Ishikawa (cell line): Measurements from ENCODE around the gene WWC1.

Source experiments
- CEBPB ChIP-seq: IDR thresholded peaks from 2 replicates; pipeline ENCODE4 v1.6.1; 2012
- CREB1 ChIP-seq: IDR thresholded peaks from 2 replicates; pipeline ENCODE4 v1.6.1; 2012; ENCODE audit warnings: low read depth
- EGR1 ChIP-seq: IDR thresholded peaks from 2 replicates; pipeline ENCODE4 v1.6.1; 2012
- EP300 ChIP-seq: IDR thresholded peaks from 2 replicates; pipeline ENCODE4 v1.6.1; 2012; ENCODE audit warnings: borderline replicate concordance
- FOXM1 ChIP-seq: IDR thresholded peaks from 2 replicates; pipeline ENCODE4 v1.6.1; 2012; ENCODE audit warnings: low read depth, borderline replicate concordance
- NFIC ChIP-seq: IDR thresholded peaks from 2 replicates; pipeline ENCODE4 v1.6.1; 2012
- RAD21 ChIP-seq: IDR thresholded peaks from 2 replicates; pipeline ENCODE4 v1.6.1; 2012; ENCODE audit warnings: low read depth
- TAF1 ChIP-seq: IDR thresholded peaks from 2 replicates; pipeline ENCODE4 v1.6.1; 2012; ENCODE audit warnings: low read depth, mild to moderate bottlenecking
- TCF12 ChIP-seq: IDR thresholded peaks from 2 replicates; pipeline ENCODE4 v1.6.1; 2012; ENCODE audit warnings: low read depth
- TEAD4 ChIP-seq: IDR thresholded peaks from 2 replicates; pipeline ENCODE4 v1.6.1; 2012
- YY1 ChIP-seq: IDR thresholded peaks from 2 replicates; pipeline ENCODE4 v1.6.1; 2012; ENCODE audit warnings: low read depth
- ZBTB7A ChIP-seq: IDR thresholded peaks from 2 replicates; pipeline ENCODE4 v1.6.1; 2012; ENCODE audit warnings: low read depth
- TF ChIP-seq, protein P1 (sequence below): IDR thresholded peaks from 2 replicates; pipeline ENCODE4 v1.6.1; 2012
- TF ChIP-seq, protein P2 (sequence below): IDR thresholded peaks from 2 replicates; pipeline ENCODE4 v1.6.1; 2012
- TF ChIP-seq, protein P3 (sequence below): IDR thresholded peaks from 2 replicates; pipeline ENCODE4 v1.6.1; 2012; ENCODE audit warnings: low read depth, mild to moderate bottlenecking

WWC1 gene

DNA sequence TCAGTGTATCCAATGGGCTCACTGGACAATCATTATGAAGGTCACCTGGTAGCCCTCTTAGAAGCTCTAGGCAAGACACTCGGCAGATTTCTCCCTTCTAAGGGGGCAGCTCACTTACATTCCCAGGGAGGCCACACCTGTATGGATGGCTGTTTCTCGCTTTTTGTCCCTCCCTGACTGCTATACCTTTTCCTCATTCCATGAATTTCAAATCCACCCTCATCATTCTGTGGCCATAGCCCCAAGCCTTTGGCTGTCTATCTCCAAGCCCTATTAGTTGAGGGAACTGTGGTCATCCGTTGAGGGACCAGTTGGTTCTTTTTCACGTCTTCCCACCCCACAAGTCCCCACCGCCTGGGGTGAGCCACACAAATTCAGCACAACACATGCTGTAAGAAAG is 109.8 kb downstream of the WWC1 start:
- no peak for TF ChIP-seq CEBPB
- no peak for TF ChIP-seq NFIC
- TF ChIP-seq EGR1, result no peak
- TF ChIP-seq TEAD4, result no peak
- TF ChIP-seq EP300, result no peak
- TF ChIP-seq TAF1, result no peak
- TF ChIP-seq CREB1, result no peak
- no peak for TF ChIP-seq FOXM1
- no peak for TF ChIP-seq TCF12
- TF ChIP-seq, protein P1, sequence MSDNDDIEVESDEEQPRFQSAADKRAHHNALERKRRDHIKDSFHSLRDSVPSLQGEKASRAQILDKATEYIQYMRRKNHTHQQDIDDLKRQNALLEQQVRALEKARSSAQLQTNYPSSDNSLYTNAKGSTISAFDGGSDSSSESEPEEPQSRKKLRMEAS, result no peak
- TF ChIP-seq YY1, result no peak
- no peak for TF ChIP-seq RAD21
- TF ChIP-seq, protein P2, sequence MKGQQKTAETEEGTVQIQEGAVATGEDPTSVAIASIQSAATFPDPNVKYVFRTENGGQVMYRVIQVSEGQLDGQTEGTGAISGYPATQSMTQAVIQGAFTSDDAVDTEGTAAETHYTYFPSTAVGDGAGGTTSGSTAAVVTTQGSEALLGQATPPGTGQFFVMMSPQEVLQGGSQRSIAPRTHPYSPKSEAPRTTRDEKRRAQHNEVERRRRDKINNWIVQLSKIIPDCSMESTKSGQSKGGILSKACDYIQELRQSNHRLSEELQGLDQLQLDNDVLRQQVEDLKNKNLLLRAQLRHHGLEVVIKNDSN, result no peak
- TF ChIP-seq, protein P3, sequence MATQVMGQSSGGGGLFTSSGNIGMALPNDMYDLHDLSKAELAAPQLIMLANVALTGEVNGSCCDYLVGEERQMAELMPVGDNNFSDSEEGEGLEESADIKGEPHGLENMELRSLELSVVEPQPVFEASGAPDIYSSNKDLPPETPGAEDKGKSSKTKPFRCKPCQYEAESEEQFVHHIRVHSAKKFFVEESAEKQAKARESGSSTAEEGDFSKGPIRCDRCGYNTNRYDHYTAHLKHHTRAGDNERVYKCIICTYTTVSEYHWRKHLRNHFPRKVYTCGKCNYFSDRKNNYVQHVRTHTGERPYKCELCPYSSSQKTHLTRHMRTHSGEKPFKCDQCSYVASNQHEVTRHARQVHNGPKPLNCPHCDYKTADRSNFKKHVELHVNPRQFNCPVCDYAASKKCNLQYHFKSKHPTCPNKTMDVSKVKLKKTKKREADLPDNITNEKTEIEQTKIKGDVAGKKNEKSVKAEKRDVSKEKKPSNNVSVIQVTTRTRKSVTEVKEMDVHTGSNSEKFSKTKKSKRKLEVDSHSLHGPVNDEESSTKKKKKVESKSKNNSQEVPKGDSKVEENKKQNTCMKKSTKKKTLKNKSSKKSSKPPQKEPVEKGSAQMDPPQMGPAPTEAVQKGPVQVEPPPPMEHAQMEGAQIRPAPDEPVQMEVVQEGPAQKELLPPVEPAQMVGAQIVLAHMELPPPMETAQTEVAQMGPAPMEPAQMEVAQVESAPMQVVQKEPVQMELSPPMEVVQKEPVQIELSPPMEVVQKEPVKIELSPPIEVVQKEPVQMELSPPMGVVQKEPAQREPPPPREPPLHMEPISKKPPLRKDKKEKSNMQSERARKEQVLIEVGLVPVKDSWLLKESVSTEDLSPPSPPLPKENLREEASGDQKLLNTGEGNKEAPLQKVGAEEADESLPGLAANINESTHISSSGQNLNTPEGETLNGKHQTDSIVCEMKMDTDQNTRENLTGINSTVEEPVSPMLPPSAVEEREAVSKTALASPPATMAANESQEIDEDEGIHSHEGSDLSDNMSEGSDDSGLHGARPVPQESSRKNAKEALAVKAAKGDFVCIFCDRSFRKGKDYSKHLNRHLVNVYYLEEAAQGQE, result no peak
- TF ChIP-seq ZBTB7A, result no peak

DNA sequence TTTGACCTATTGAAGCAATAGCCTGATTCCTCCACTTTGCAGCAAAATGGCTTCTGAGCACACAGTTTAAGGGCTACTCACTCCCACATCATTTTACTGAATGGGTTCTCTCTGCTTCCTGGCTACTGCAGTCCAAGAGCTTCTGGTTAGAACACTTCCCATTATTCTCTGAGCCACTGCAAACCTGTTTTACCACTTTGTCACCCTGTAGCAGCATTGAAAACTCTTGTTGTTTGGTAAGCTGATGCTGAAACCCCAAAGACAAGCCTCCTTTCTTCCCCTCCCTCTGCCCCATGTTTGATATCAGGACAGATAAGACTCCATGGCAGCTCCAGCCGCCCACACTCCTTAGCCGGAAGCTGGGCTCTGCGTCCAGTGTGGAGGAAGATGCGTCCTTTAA is 110.4 kb downstream of the WWC1 start:
- TF ChIP-seq CEBPB (no peak), TCF12 (no peak), EP300 (no peak), EGR1 (no peak)
- TF ChIP-seq, protein P2, result no peak

DNA sequence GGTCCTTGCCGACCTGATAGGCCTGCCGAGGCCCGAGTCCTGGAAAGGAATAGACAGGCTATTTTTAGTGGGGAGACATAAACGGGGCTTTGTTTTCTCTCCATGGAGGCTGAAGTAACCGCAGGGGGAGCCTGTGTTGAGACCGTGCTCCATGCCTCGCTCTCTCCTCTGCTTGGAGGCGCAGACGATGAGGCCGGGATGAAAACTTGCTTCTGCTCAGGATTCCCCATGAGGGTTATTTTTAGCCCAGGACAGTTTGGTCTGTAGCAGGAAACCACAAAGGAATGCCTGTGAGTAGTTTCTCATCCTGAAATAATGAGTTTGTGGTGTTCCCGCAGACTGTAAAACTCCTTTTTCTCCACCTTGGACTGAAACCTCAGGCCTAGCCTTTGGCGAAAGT is 112.9 kb downstream of the WWC1 start:
- TF ChIP-seq TCF12, result no peak
- no peak for TF ChIP-seq CREB1
- no peak for TF ChIP-seq YY1
- TF ChIP-seq, protein P2, result no peak
- TF ChIP-seq EP300, result no peak
- TF ChIP-seq EGR1, result no peak
- no peak for TF ChIP-seq TAF1
- TF ChIP-seq ZBTB7A, result no peak
- TF ChIP-seq FOXM1, result no peak
- TF ChIP-seq RAD21, result no peak
- no peak for TF ChIP-seq CEBPB
- TF ChIP-seq, protein P3, result no peak
- TF ChIP-seq, protein P1, result no peak
- TF ChIP-seq TEAD4, result no peak
- no peak for TF ChIP-seq NFIC

DNA sequence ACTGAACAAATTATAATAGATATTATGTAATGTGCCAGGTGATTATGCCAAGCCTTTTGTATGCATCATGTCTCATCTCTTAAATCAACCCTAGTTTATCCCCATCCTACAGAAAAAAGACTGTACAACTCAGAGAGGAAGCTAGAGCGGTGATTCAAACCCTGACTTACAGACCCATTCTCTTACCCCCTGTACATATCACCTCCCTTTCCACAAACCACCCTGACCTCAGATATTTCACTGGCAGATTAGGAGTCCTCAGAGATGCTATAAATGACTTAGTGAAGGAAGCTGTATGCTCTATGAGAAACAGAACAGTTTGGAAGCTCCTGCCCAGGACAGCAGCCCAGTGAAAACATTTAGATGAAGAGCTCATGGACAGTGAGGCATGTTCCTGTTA is 115.8 kb downstream of the WWC1 start:
- TF ChIP-seq, protein P3, result no peak
- TF ChIP-seq EGR1 (no peak), TEAD4 (no peak), CEBPB (no peak), CREB1 (no peak), TAF1 (no peak), RAD21 (no peak), EP300 (no peak), YY1 (no peak), NFIC (no peak), TCF12 (no peak), ZBTB7A (no peak), FOXM1 (no peak)
- TF ChIP-seq, protein P1, result no peak
- TF ChIP-seq, protein P2, result no peak
